HG03108 (cell line): Measurements from ENCODE around the gene CLSTN1.
A peak's percentile ranks its signal among the peaks of the same experiment; 100 is the strongest.
"Not testable (repeated sequence)": the region's sequence is repeated elsewhere in the genome, so short reads cannot be mapped to it uniquely, and the experiment has no call there.

Experiments used
- ATAC-seq: cut with Tn5 transposase; IDR thresholded peaks from one replicate; pipeline ENCODE4 v1.9.1; 2021; ENCODE audit warnings: moderate library complexity; ENCODE audit not compliant: unreplicated experiment

Gene CLSTN1

DNA sequence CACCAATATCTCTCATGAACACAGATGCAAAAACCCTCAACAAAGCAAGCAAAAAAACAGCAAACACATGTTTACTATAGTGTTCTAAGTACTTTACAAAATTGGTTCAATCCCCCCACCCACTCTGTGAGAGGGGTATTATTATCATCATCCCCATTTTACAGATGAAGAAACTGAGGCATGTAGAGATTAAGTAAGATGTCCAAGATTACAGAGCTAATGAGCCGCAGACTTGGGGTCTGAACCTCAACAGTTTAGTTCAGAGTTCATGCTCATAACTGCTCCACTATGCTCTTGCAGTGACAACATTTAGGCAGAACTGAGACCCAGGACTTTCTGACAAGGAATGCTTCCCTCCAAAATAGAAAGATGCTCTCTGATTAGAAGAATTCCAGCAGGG lies 21.9 kb downstream of the CLSTN1 start:
- no peak for ATAC-seq

DNA sequence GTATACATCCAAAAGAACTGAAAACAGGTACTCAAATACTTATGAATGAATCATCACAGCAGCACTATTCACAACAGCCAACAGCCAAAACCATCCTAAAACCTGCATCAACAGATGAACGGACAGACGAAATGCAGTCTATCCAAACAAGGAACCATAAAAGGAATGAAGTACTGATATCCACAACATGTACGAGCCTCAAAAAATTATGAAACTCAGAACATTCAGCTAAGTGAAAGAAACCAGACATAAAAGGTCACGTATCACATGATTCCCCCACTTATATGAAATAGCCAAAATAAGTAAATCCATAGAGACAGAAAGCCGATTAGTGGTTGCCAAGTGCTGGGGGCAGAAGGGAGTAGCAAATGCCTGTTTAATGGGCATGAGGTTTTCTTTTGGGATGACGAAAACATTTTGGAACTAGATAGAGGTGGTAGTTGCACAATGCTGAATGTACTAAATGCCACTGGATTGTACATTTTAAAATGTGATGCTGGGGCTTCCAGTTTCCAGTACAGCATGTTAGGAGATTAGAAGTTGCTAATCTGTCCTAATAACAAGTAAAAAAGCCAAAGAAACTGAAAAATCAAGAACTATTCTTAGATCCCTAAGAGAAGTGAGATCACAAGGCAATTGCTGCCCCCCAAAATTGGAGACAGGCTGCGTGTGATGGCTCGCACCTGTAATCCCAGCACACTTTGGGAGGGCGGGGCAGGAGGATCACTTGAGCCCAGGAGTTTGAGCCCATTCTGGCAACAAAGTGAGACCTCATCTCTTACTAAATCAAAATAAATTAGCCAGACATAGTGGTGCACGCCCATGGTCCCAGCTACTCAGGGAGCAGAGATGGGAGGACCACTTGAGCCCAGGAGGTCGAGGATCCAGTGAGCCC lies 25.3 kb downstream of the CLSTN1 start:
- no peak for ATAC-seq

DNA sequence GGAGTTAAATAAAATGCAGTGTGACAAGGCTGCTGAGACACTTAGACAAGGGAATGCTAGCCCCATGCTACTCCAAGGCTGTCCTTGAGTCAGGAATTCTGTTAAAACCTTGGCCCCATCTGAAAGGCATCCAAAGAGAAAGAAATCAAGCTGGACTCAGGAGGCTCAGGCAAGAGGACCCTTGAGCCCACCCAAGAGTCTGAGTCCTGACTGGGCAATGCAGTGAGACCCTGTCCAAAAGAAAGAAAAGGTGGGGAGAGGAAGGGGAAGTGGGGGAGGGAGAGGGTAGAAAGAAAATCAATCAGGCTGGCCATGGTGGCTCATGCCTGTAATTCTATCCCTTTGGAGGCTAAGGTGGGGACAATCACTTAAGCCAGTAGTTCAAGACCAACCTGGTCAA lies 26.7 kb downstream of the CLSTN1 start:
- ATAC-seq, result no peak

DNA sequence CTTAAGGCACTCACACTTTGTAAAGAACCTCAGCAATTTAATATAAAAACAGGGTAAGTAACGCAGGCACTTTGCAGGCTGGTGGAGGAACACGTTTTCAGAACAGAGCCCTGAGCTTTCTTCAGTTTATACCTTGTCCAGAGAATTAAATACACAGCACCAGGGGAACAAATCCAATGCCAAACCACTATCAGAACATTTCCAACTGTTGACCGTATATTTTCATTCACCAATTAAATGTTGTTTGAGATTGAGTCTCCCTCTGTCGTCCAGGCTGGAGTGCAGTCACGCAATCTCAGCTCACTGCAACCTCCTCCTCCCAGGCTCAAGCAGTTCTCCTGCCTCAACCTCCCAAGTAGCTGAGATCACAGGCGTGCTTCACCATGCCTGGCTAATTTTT lies 29.7 kb downstream of the CLSTN1 start:
- ATAC-seq, result no peak

GRCh38 chr1:9793291-9793690 lies 30.5 kb downstream of the CLSTN1 start:
- no peak for ATAC-seq

DNA sequence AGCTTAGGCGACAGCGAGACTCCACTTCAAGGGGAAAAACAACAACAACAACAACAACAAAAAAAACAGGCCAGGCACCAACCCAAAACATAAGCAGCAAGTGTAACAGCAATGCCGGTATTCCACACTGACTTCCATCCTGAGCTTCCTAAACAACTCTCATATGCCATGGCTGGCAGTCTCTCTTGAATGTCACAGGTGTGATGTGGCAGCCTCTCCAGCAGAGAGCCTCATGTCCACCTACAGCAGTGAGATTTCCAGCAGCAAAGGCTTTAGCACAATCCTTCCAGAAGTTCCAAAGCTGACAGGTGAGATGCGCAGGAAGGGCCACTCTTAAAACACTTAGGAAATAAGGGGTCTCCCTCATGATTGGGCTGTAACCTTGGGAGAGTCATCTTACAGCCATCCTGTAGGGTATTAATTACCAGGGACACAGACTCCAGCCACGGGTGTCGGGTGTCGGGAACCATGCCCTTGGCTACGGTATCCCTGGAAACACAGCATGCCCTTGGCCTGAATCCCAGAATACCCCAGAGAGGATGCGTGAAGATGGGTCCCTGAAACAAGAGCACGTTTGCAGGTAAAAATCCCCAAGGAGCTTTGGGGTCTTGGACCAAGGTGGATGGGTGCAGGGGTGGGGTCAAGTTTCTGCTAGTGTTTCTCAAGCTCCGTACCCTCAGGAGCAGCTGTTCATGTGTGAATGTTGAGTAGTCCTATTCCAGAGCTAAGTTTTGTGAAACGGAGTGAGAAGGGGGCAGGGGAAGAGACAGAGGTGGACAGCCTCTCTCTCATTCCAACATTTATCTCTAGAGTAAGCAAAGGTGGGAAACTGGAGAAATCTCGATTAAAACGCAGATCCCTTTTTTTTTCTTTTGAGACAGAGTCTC lies 31.4 kb downstream of the CLSTN1 start:
- no peak for ATAC-seq

- not testable (repeated sequence) for ATAC-seq
These were observed 34.1 kb downstream of the CLSTN1 start for GRCh38 chr1:9789700-9790099.

DNA sequence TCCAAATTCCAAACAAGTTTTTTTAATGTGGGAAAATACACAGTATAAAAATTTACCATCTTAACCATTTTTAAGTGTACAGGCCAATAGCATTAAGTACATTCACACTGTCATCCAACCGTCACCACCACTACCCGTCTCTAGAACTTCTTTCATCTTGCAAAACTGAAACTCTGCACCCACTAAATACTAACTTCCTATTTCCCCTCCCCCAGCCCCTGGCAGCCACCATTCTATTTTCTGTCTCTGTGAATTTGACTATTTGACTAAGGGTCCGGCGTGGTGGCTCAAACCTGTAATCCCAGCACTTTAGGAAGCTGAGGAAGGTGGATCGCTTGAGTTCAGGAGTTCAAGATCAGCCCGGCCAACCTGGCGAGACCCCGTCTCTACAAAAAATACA lies 36.1 kb downstream of the CLSTN1 start:
- peak; percentile 70 for ATAC-seq

DNA sequence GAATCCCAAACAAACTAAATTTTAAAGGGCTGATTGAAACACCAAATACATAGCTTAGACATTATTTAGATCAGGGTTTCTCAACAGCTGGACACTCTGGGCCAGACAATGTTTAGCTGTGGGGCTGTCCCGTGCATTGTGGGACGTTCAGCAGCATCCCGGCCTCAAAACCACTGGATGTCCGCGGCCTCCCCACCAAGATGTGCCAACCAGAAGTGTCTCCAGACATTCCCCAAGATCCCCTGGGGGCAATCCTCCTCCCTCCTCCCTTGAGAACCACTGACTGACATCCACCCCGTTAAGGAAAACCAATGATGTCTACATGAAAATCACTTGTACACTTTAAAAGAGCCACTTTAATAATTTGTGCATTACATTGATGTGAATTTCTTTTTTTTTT lies 38.4 kb downstream of the CLSTN1 start:
- ATAC-seq, result no peak

GRCh38 chr1:9784508-9785133 lies 39.1 kb downstream of the CLSTN1 start:
- ATAC-seq, result no peak

DNA sequence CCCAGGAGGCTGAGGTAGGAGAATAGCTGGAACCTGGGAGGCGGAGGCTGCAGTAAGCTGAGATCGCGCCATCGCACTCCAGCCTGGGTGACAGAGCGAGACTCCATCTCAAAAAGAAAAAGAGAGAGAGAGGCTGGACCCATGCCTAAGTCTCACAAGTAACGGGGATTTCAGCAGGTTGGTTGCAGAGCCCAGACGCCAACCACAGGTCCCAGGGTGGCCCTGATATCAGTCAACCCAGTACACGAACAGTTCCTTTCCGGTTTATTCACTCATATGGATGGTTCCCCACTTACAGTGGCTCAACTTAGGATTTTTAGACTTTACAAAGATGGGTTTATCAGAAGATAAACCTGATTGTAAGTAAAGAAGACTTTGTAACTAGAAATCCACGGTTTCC lies 40.9 kb downstream of the CLSTN1 start:
- no peak for ATAC-seq

GRCh38 chr1:9782116-9782751 lies 41.5 kb downstream of the CLSTN1 start:
- no peak for ATAC-seq

- no peak for ATAC-seq
These were observed 43.1 kb downstream of the CLSTN1 start for GRCh38 chr1:9780554-9781110.

GRCh38 chr1:9778905-9779304 lies 44.9 kb downstream of the CLSTN1 start:
- ATAC-seq, result no peak

DNA sequence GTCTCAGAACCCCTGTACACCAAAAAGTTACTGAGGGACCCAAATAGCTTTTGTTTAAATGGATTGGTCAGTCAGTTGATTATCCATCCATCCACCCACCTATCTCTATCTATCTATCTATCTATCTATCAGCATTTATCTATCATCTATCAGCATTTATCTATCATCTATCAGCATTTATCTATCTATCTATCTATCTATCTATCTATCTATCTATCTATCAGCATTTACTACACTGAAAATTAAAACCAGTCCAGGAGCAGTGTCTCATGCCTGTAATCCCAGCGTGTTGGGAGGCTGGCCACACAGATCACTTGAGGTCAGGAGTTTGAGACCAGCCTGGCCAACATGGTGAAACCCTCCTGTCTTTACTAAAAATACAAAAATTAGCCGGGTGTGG lies 47.1 kb downstream of the CLSTN1 start:
- ATAC-seq, result no peak

GRCh38 chr1:9774712-9775679 lies 48.8 kb downstream of the CLSTN1 start:
- ATAC-seq, result no peak

- ATAC-seq, result no peak
These were observed 53.5 kb downstream of the CLSTN1 start for GRCh38 chr1:9770298-9770697.

- no peak for ATAC-seq
These were observed 54.8 kb downstream of the CLSTN1 start for GRCh38 chr1:9768983-9769382.

DNA sequence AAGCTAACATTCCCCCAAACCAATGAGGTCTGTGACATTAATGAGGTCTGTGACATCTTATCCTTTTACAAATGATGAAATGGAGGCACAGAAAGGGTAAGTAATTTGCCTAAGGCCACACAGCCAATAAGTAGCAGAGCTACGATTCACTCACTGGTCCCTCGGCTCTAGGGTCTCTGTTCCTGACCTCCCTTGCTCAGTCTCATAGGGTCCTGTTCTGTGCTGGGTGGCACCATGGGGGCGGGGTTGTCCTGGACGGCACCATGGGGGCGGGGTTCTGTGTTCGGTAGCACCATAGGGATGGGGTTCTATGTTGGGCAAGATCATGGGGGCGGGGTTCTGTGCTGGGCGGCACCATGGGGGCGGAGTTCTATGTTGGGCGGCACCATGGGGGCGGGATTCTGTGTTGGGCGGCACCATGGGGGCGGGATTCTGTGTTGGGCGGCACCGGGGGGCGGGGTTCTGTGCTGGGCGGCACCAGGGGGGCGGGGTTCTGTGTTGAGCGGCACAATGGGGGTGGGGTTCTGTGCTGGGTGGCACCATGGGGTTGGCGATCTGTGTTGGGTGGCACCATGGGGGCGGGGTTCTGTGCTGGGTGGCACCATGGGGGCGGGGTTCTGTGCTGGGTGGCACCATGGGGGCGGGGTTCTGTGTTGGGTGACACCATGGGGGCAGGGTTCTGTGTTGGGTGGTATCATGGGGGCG lies 55.6 kb downstream of the CLSTN1 start:
- no peak for ATAC-seq
